GM12801 (cell line): ENCODE results near the gene LIMS4.
"Not testable (repeated sequence)": the region's sequence is repeated elsewhere in the genome, so short reads cannot be mapped to it uniquely, and the experiment has no call there.

ENCODE experiments used
- CTCF ChIP-seq: IDR thresholded peaks from one replicate; pipeline ENCODE4 v1.5.1; 2011; ENCODE audit warnings: control low read depth; ENCODE audit not compliant: insufficient read length; ENCODE audit errors: extremely low read depth

Gene LIMS4

GRCh38 chr2:110472171-110473058 is at the start of gene LIMS4:
Gene LIMS4, minus strand, starts transcription at chr2:110472816. Its CDS starts 38 bp downstream, at chr2:110472778.
- TF ChIP-seq CTCF, result not testable (repeated sequence)
